ENCODE results near the gene DDX18.
"Not testable (repeated sequence)": the region's sequence is repeated elsewhere in the genome, so short reads cannot be mapped to it uniquely, and the experiment has no call there.

Gene DDX18

DNA sequence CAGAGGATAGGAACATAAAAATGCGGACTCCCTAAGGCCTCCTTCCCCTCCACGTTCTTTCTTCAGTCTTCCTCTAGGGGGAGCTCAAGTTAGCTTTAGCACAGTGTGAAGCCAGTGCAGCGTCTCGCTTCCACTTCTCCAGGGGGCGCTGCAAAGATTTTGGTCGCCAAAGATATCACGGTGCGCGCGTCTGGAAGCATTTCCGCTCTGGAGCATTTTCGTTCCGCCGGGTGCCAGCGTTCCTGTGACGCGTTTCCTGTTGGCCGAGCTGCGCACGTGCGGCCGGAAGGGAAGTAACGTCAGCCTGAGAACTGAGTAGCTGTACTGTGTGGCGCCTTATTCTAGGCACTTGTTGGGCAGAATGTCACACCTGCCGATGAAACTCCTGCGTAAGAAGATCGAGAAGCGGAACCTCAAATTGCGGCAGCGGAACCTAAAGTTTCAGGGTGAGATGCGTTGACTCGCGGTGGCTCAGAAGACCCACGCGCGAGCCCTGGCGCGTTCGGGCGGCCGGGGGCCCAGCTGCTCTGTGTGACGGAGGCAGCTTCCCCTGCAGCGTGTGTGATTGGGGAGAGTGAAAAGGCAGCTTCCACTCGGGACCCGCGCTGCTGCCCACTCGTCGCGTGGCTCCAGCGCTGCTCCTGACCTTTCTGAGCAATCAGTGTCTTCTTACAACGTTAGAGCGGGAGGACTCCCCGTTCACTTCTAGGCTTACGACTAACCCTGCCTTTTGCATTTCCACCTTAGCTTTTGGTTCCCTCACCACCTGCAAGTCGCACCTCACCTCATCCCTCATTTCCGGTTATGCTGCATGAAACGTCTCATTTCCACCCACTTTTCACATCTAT, at the start of gene DDX18:
Gene DDX18 (plus strand): TSS at position 275 of the 848 bp plus-strand sequence. CDS start 87 bp downstream, at position 362.
- DNase-seq = peak; percentile 99

DNA sequence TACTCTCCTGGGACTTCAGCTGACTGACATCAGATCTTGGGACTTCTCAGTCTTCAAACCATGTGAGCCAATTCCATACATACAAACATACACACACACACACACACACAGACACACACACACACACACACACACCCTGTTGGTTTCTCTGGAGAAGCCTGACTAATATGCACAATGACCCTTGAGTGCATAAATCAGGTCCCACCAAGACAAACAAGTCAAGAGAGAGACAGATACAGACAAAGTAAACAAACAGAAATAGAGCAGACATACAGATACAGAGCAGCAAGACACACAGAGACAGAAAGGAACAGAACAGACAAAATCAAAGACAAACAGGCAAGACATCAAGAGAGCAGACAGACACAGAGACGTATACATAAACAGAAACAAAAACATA, 43.8 kb upstream of the DDX18 start:
- no peak for DNase-seq

DNA sequence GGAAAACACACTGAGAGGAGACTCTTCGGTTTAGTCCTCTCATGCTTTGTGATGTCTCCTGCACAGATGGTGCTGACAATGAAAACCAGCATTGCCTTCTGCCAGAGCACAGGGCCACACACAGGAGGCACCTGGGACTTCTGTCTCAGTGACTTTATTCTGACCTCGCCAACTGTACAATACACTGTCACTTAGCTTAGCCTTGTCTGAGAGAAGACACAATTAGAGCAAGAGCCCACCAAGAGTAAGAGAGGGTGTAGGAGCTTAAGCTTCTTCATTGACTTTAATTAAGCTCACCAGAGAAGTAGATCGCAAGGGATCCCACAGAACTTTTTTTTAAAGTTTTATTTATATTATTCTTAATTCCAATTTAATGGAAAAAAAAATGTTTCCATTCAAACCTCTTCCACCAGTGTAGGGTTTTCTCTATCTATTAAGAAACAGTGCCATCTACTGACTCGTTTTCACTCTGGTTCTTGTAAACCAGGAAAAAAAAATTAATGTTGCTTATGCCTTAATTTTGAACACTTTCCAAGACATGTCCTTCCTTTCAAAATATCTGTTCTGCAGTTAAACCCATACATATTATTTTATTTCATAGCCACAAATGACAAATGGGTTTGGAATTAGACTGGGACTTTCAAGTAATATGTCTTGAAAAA, 42.4 kb upstream of the DDX18 start:
- DNase-seq = peak; percentile 36

GRCh38 chr2:117774716-117775115, 39.8 kb upstream of the DDX18 start:
- DNase-seq = no peak

DNA sequence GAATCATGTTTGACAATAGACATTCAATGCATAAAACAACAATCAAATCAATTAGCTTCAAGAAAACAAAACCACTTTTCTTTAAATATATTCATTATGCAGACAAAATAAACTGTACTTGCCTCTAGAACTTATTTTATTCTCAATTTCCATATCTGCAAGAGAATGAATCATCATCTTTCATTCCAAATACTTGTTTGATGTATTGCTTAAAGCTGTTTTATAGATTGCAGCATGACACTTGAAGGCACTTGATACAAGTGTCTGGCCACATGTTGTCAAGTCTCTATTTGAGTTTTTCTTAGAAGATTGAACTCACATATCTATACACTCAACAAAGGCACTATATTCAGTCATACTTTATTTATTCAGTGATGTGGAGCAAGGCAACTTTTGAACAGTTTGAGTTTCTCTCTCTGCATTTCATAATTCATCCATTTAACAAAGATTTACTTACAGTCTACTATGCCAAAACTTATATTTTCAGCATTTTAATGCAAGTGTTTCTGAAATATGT, 38.7 kb upstream of the DDX18 start:
- DNase-seq = no peak

DNA sequence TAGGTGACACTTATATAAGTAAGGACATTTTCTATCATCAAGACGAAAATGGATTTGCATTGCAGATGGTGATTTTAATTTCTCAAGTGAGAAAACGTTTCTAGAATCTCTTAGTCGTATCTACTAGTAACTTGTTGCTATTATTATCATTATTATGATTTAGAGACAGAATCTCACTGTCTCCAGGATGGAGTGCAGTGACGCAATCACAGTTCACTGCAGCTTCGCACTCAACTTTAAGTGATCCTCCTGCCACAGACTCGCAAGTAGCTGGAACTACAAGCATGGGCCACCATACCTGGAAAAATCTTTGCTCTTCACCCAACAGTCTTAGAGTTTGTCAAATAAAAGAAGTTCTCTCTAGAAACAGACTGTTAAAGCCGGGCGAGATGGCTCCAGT, 37.6 kb upstream of the DDX18 start:
- DNase-seq = no peak

DNA sequence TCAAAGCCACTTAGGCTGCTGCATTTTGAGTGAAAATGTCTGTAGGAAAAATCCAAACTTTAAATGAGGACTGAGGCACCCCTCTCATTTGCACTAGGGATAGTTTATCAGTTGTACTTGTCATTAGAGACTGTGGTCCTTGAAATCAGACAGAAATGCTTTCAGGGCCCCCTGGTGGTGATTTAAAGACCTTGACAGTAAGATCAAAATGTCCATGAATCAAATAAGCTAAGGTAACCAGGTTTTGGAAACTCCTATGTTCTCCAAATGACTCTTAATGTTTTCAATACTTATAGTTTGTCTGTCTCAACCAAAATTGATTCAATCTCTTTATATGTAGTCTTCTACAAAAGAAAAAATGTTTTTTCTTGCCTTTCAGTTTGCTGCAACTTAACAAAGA, 28.8 kb upstream of the DDX18 start:
- DNase-seq = peak; percentile 63

DNA sequence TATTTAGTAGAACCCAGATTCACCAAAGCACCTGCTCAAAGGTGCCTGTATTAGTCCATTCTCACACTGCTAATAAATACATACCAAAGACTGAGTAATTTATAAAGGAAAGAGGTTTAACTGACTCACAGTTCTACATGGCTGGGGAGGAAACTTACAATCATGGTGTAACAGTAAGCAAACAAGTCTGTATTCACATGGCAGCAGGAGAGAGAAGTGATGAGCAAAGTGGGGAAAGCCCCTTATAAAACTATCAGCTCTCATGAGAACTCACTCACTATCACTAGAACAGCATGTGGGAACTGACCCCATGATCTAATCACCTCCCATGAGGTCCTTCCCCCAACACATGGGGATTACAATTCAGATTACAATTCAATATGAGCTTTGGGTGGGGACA, 28.0 kb upstream of the DDX18 start:
- DNase-seq = no peak

DNA sequence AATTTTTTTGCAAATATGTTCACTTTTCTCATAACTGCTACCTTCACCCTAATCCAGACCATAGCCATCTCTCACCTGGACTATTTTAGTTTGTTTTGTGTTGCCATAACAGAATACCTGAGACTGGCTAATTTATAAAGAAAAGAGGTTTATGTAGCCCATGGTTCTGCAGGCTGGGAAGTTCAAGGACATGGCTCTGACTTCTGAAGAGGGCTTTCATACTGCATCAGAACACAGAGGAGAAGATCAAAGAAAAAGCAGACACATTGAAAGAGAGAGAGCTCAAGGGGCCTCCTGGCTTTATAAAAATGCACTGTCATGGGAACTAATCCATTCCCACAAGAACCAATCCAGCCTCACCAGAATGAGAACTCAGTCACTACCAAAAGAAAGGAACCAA, 25.0 kb upstream of the DDX18 start:
- no peak for DNase-seq

DNA sequence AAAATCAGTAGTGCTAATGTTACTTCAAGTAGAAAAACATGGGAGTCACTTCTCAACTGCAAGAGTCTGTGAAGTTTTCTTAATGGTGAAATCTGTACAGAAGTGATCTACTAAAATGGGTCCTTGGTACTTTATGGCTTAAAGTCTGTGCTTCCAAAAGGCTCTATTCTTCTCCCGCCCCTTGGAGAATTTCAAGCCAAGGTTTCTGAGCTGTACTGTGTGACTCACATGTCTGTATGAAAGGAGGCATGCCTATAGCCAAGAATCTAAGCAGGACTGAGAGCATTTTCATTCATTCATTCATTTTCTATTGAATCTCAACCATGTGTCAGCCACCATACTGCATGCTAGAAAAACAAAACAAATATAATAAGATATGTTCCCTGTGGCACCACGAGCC, 19.8 kb upstream of the DDX18 start:
- no peak for DNase-seq

DNA sequence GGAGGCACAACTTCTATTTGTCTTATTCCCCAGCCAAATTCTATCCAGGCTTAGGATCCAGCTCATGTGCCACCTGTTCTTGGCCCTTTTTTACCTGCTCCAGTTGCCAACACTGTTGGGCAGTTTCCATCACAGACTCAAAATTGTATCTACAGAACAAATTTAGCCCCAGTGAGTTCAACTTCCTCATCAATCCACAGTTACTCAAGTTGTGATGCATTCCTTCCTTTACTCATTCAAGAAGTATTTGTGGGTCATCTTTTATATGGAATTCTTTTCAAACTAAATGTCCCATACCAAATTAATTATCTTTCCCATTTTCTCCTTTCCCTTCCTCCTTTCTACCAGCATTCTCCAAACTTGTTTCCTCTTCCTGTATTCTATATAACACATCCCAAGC, 12.7 kb upstream of the DDX18 start:
- DNase-seq = peak; percentile 0

DNA sequence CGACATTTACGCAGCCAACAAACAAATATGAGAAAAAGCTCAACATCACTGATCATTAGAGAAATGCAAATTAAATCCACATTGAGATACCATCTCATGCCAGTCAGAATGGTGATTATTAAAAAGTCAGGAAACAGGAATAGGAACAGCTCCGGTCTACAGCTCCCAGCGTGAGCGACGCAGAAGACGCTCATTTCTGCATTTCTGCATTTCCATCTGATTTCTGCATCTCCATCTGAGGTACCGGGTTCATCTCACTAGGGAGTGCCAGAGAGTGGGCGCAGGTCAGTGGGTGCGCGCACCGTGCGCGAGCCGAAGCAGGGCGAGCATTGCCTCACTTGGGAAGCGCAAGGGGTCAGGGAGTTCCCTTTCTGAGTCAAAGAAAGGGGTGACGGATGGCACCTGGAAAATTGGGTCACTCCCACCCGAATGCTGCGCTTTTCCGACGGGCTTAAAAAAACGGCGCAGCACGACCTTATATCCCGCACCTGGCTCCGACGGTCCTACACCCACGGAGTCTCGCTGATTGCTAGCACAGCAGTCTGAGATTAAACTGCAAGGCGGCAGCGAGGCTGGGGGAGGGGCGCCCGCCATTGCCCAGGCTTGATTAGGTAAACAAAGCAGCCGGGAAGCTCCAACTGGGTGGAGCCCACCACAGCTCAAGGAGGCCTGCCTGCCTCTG, 10.7 kb upstream of the DDX18 start:
- peak; percentile 0 for DNase-seq

GRCh38 chr2:117812443-117812842, 2.0 kb upstream of the DDX18 start:
- DNase-seq = no peak

DNA sequence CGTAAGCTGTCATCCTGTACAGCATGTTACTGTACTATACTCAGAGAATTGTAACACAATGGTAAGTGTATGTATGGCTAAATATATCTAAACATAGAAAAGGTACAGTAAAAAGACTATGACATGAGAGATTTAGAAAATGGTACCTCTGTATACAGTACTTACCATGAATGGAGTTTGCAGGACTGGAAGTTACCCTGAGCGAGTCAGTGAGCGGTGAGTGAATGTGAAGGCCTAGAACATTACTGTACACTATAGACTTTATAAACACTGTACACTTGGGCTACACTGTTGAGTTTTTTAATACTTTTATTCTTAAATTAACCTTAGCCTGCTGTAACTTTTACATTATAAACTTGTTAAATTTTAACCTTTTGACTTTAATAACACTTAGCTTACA, 1.5 kb downstream of the DDX18 start:
- DNase-seq = no peak

- DNase-seq = no peak
Observed at GRCh38 chr2:117818921-117819320, 4.4 kb downstream of the DDX18 start.

GRCh38 chr2:117820444-117820843, 6.0 kb downstream of the DDX18 start:
- DNase-seq = no peak

DNA sequence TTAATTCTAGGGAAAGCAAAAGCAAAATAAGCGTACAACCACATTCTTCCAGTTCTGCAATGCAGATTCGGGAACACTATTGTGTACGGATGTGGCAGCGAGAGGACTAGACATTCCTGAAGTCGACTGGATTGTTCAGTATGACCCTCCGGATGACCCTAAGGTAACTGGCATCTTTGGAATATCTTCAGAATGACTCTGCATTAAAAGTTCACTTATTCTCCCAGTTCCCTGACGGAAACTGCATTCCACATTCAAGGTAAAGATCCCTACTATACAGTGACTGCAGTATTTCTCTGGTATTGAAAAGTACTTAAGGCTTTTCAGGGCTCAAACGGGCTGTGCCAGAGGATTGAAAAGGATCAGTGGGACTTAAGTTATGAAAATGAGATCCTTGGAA, 10.9 kb downstream of the DDX18 start:
- DNase-seq = no peak

DNA sequence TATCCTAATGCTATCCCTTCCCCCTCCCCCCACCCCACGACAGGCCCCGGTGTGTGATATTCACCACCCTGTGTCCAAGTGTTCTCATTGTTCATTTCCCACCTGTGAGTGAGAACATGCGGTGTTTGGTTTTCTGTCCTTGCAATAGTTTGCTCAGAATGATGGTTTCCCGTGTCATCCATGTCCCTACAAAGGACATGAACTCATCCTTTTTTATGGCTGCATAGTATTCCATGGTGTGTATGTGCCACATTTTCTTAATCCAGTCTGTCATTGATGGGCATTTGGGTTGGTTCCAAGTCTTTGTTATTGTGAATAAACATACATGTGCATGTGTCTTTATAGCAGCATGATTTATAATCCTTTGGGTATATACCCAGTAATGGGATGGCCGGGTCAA, 13.0 kb downstream of the DDX18 start:
- DNase-seq = not testable (repeated sequence)

DNA sequence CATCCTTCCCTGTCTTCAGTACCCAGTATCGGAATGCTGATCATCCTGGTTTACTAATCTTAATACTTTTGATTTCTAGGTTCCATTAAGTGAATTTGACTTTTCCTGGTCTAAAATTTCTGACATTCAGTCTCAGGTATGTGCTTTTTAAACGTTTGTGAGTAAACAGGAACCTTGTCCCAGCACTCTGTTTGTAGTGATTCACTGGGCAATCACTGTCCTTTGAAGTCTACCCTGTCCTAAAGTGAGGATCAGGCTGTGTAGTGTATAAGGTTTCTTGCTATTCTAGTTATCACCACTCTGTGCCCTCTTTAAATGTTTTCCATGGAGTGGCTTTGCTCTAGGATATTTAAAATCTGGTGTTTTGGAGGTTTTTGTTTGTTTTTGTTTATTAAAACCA, 14.4 kb downstream of the DDX18 start:
- DNase-seq = no peak

DNA sequence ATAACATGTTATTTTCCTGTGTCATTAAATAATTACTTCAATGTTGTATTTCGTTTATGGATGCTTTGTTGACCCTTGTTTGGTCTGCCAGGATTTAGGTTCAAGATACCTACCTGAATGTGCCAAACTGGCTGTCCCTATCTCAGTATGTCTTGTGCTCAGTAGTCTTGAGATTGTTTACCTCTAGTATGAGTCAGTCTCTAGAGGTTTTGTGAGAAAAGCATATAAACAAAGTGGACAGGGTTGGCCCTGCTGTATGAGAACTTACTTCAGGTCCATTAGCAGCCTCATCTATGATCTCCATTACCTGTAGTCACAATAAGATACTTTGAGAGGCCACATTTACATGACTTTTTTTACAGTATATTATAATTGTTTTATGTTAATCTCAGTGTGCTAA, 17.8 kb downstream of the DDX18 start:
- no peak for DNase-seq

DNA sequence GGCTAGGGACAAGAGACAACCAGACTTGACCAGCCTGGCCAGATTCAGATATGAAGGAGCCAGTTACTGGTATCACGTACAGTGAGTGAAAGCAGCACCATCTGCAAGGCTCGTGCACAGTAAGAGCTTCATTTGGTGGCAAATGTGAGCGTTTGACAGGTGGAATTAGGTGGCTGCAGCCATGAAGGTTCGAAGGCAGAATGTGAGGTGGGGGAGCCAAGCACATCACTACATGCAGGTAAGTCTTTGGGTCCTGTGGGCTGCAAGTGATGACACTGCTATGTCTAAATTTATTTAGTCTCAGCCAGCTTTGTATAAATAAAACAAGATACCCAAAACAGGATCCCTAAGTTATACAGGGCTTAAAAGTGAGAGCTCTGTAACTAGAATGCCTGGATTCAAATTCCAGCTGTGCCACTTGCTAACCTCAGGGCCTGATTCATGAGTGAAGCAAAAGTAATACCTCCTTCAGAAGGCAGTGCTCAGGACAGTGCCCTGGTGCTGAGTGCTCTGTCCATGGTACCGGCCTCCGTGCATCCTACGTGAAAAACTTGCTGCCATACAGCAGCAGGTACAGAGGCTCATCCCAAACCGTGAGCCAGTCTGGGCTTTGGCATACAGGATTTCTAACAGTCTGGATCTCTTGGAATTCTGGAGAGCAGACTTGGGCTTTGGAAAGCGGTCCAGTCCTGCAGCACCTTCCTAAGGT, 18.6 kb downstream of the DDX18 start:
- DNase-seq = no peak

DNA sequence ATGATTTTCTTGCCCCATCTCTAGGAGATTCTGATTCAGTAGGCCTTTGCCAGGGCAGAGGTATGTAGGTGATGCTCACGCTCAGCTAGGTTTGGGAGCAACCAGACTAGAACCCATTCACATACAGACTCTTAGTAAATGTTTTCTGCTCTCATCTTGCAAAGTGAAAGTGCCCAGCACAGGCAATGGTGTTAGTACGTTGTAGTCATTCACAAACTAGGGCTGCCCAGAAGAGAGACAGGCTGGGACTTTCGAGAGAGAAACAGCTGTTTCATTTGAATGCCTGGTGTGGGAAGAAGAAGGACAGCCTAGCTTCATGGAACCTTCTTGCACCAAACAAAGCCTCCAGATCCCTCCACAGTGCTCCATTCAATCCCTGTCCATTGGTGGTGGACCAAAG, 19.4 kb downstream of the DDX18 start:
- no peak for DNase-seq

GRCh38 chr2:117834992-117835391, 20.5 kb downstream of the DDX18 start:
- DNase-seq = no peak
